ENCODE measurements around the gene RAPGEFL1.
"Not testable (repeated sequence)": the region's sequence is repeated elsewhere in the genome, so short reads cannot be mapped to it uniquely, and the experiment has no call there.

RAPGEFL1 gene

GRCh38 chr17:40192961-40193360, 15.7 kb downstream of the RAPGEFL1 start:
- no peak overlapping the region for H3K4me3 ChIP-seq (ENCODE audit: insufficient read length, low read depth)
- no peak overlapping the region for H3K9ac ChIP-seq (ENCODE audit: insufficient read length, low read depth)
- peaks cover 17% of the 10 kb centered on the region for H3K4me1 ChIP-seq (ENCODE audit: insufficient read depth, insufficient read length)
- H3K27me3 ChIP-seq (ENCODE audit: insufficient read depth, insufficient read length) = no peaks in the 10 kb centered on the region
- no peak for DNase-seq (ENCODE audit: low read depth, low spot score)
- peaks cover 34% of the 10 kb centered on the region for H3K36me3 ChIP-seq (ENCODE audit: insufficient read depth, insufficient read length, low read length)
- H3K9me3 ChIP-seq (ENCODE audit: insufficient read depth, low read length) = 0 out of 2 replicates have a peak, but pooled peaks cover 5% of the 10 kb centered on the region
- TF ChIP-seq SUZ12 (IDR thresholded peaks at IDR 0.05; ENCODE audit: extremely low read depth, insufficient read depth, insufficient read length) = no peak
- TF ChIP-seq ZNF274 (IDR thresholded peaks at IDR 0.05; ENCODE audit: low read depth, low read length) = no peak
- TF ChIP-seq YY1 (IDR thresholded peaks at IDR 0.05; ENCODE audit: insufficient read depth, insufficient read length) = no peak

GRCh38 chr17:40194821-40195220, 17.6 kb downstream of the RAPGEFL1 start:
- TF ChIP-seq ZNF274 (IDR thresholded peaks at IDR 0.05; ENCODE audit: low read depth, low read length) = no peak
- H3K4me1 ChIP-seq (ENCODE audit: insufficient read depth, insufficient read length) = peaks cover 17% of the 10 kb centered on the region
- DNase-seq (ENCODE audit: low read depth, low spot score) = no peak
- 0 out of 2 replicates have a peak, but pooled peaks cover 10% of the 10 kb centered on the region for H3K9me3 ChIP-seq (ENCODE audit: insufficient read depth, low read length)
- peaks cover 21% of the 10 kb centered on the region for H3K36me3 ChIP-seq (ENCODE audit: insufficient read depth, insufficient read length, low read length)
- peak overlapping the region; percentile 39 for H3K9ac ChIP-seq (ENCODE audit: insufficient read length, low read depth)
- no peaks in the 10 kb centered on the region for H3K27me3 ChIP-seq (ENCODE audit: insufficient read depth, insufficient read length)
- H3K4me3 ChIP-seq (ENCODE audit: insufficient read length, low read depth) = no peak overlapping the region

GRCh38 chr17:40197550-40197949, 20.3 kb downstream of the RAPGEFL1 start:
- no peak overlapping the region for H3K4me3 ChIP-seq (ENCODE audit: insufficient read length, low read depth)
- peaks cover 7% of the 10 kb centered on the region for H3K4me1 ChIP-seq (ENCODE audit: insufficient read depth, insufficient read length)
- no peaks in the 10 kb centered on the region for H3K27me3 ChIP-seq (ENCODE audit: insufficient read depth, insufficient read length)
- DNase-seq (ENCODE audit: low read depth, low spot score) = no peak
- 0 out of 2 replicates have a peak, but pooled peaks cover 10% of the 10 kb centered on the region for H3K9me3 ChIP-seq (ENCODE audit: insufficient read depth, low read length)
- peaks cover 17% of the 10 kb centered on the region for H3K36me3 ChIP-seq (ENCODE audit: insufficient read depth, insufficient read length, low read length)
- TF ChIP-seq ZNF274 (IDR thresholded peaks at IDR 0.05; ENCODE audit: low read depth, low read length) = no peak
- TF ChIP-seq YY1 (IDR thresholded peaks at IDR 0.05; ENCODE audit: insufficient read depth, insufficient read length) = no peak
- no peak overlapping the region for H3K9ac ChIP-seq (ENCODE audit: insufficient read length, low read depth)

- H3K36me3 ChIP-seq (ENCODE audit: insufficient read depth, insufficient read length, low read length) = peaks cover 12% of the 10 kb centered on the region
- DNase-seq (ENCODE audit: low read depth, low spot score) = not testable (repeated sequence)
These were observed 20.7 kb downstream of the RAPGEFL1 start for GRCh38 chr17:40197965-40198456.

GRCh38 chr17:40198576-40198975, 21.3 kb downstream of the RAPGEFL1 start:
- DNase-seq (ENCODE audit: low read depth, low spot score) = no peak
- no peak for TF ChIP-seq SUZ12 (IDR thresholded peaks at IDR 0.05; ENCODE audit: extremely low read depth, insufficient read depth, insufficient read length)
- no peak for TF ChIP-seq ZNF274 (IDR thresholded peaks at IDR 0.05; ENCODE audit: low read depth, low read length)
- TF ChIP-seq YY1 (IDR thresholded peaks at IDR 0.05; ENCODE audit: insufficient read depth, insufficient read length) = no peak
- Histone ChIP-seq H3K4me1 (ENCODE audit: insufficient read depth, insufficient read length) (peaks cover 7% of the 10 kb centered on the region), H3K27me3 (ENCODE audit: insufficient read depth, insufficient read length) (no peaks in the 10 kb centered on the region), H3K9me3 (ENCODE audit: insufficient read depth, low read length) (0 out of 2 replicates have a peak, but pooled peaks cover 10% of the 10 kb centered on the region), H3K9ac (ENCODE audit: insufficient read length, low read depth) (no peak overlapping the region), H3K4me3 (ENCODE audit: insufficient read length, low read depth) (no peak overlapping the region), H3K36me3 (ENCODE audit: insufficient read depth, insufficient read length, low read length) (peaks cover 7% of the 10 kb centered on the region)

More at GRCh38 chr17:40197965-40198456, 20.7 kb downstream of the RAPGEFL1 start:
- H3K27me3 ChIP-seq (ENCODE audit: insufficient read depth, insufficient read length); H3K9me3 ChIP-seq (ENCODE audit: insufficient read depth, low read length); H3K4me1 ChIP-seq (ENCODE audit: insufficient read depth, insufficient read length); H3K4me3 ChIP-seq (ENCODE audit: insufficient read length, low read depth); H3K9ac ChIP-seq (ENCODE audit: insufficient read length, low read depth): not testable (repeated sequence)

GRCh38 chr17:40203131-40203530, 25.9 kb downstream of the RAPGEFL1 start:
- no peak for TF ChIP-seq YY1 (IDR thresholded peaks at IDR 0.05; ENCODE audit: insufficient read depth, insufficient read length)
- no peaks in the 10 kb centered on the region for H3K27me3 ChIP-seq (ENCODE audit: insufficient read depth, insufficient read length)
- H3K9me3 ChIP-seq (ENCODE audit: insufficient read depth, low read length) = 0 out of 2 replicates have a peak, but pooled peaks cover 2% of the 10 kb centered on the region
- H3K4me3 ChIP-seq (ENCODE audit: insufficient read length, low read depth) = no peak overlapping the region
- DNase-seq (ENCODE audit: low read depth, low spot score) = no peak
- no peak overlapping the region for H3K9ac ChIP-seq (ENCODE audit: insufficient read length, low read depth)
- H3K36me3 ChIP-seq (ENCODE audit: insufficient read depth, insufficient read length, low read length) = no peaks in the 10 kb centered on the region
- H3K4me1 ChIP-seq (ENCODE audit: insufficient read depth, insufficient read length) = no peaks in the 10 kb centered on the region

- H3K27me3 ChIP-seq (ENCODE audit: insufficient read depth, insufficient read length); H3K9me3 ChIP-seq (ENCODE audit: insufficient read depth, low read length); DNase-seq (ENCODE audit: low read depth, low spot score); H3K4me1 ChIP-seq (ENCODE audit: insufficient read depth, insufficient read length); H3K4me3 ChIP-seq (ENCODE audit: insufficient read length, low read depth); H3K9ac ChIP-seq (ENCODE audit: insufficient read length, low read depth); H3K36me3 ChIP-seq (ENCODE audit: insufficient read depth, insufficient read length, low read length): not testable (repeated sequence)
These were observed 28.9 kb downstream of the RAPGEFL1 start for GRCh38 chr17:40206193-40206592.

GRCh38 chr17:40209404-40210093, 32.3 kb downstream of the RAPGEFL1 start:
- Histone ChIP-seq H3K4me3 (ENCODE audit: insufficient read length, low read depth) (no peak overlapping the region), H3K4me1 (ENCODE audit: insufficient read depth, insufficient read length) (no peaks in the 10 kb centered on the region), H3K9me3 (ENCODE audit: insufficient read depth, low read length) (no peaks in the 10 kb centered on the region), H3K27me3 (ENCODE audit: insufficient read depth, insufficient read length) (no peaks in the 10 kb centered on the region), H3K9ac (ENCODE audit: insufficient read length, low read depth) (no peak overlapping the region), H3K36me3 (ENCODE audit: insufficient read depth, insufficient read length, low read length) (no peaks in the 10 kb centered on the region)
- DNase-seq (ENCODE audit: low read depth, low spot score) = no peak
- no peak for TF ChIP-seq SUZ12 (IDR thresholded peaks at IDR 0.05; ENCODE audit: extremely low read depth, insufficient read depth, insufficient read length)
- TF ChIP-seq YY1 (IDR thresholded peaks at IDR 0.05; ENCODE audit: insufficient read depth, insufficient read length) = no peak
- no peak for TF ChIP-seq ZNF274 (IDR thresholded peaks at IDR 0.05; ENCODE audit: low read depth, low read length)

- H3K9ac ChIP-seq (ENCODE audit: insufficient read length, low read depth); DNase-seq (ENCODE audit: low read depth, low spot score); H3K4me1 ChIP-seq (ENCODE audit: insufficient read depth, insufficient read length); H3K4me3 ChIP-seq (ENCODE audit: insufficient read length, low read depth); H3K36me3 ChIP-seq (ENCODE audit: insufficient read depth, insufficient read length, low read length); H3K27me3 ChIP-seq (ENCODE audit: insufficient read depth, insufficient read length); H3K9me3 ChIP-seq (ENCODE audit: insufficient read depth, low read length): not testable (repeated sequence)
These were observed 36.6 kb downstream of the RAPGEFL1 start for GRCh38 chr17:40213914-40214313.
